ENCODE results near the gene BBX.

- TF ChIP-seq CTCF (conservative IDR thresholded peaks at IDR 0.05; ENCODE audit: low read depth, low read length) (peak; percentile 6; the same call in 1 of the 2 replicates), SMC3 (IDR thresholded peaks at IDR 0.05; ENCODE audit: low read depth, low read length) (no peak), POLR2A (IDR thresholded peaks at IDR 0.05; ENCODE audit: low read depth, low read length) (no peak), MXI1 (IDR thresholded peaks at IDR 0.05; ENCODE audit: borderline replicate concordance, low read depth, low read length) (no peak), RCOR1 (IDR thresholded peaks at IDR 0.05; ENCODE audit: insufficient replicate concordance, low read length) (no peak), CEBPB (IDR thresholded peaks at IDR 0.05; ENCODE audit: low read depth, low read length) (no peak)
Measured at GRCh38 chr3:107543666-107544065, 20.9 kb downstream of the BBX start.

Measured in IMR-90 (cell line).